DOHH2 (cell line): Measurements from ENCODE around the gene HIPK2.

Source experiments
- H3F3A ChIP-seq: fragments of 200-600 bp; sonication (generic), shearing (Covaris generic); 2 replicates; pipeline ENCODE4 v1.6.0; 2016; ENCODE audit warnings: antibody characterized with exemption, mild to moderate bottlenecking; ENCODE audit not compliant: control insufficient read depth, insufficient read depth
- H3K27ac ChIP-seq: fragments of 200-600 bp; sonication (generic); 2 replicates; pipeline ENCODE4 v1.5.1; 2014; ENCODE audit warnings: low read depth, mild to moderate bottlenecking, low read length, moderate library complexity
- H3K27me3 ChIP-seq: fragments of 200-600 bp; sonication (generic); 2 replicates; pipeline ENCODE4 v1.6.1; 2014; ENCODE audit warnings: mild to moderate bottlenecking, low read length, mixed read lengths; ENCODE audit not compliant: control insufficient read depth
- H3K36me3 ChIP-seq: fragments of 200-600 bp; sonication (generic); 2 replicates; pipeline ENCODE4 v1.6.1; 2014; ENCODE audit warnings: mild to moderate bottlenecking, low read length, moderate library complexity, mixed read lengths; ENCODE audit not compliant: control insufficient read depth
- H3K4me1 ChIP-seq: fragments of 200-600 bp; sonication (generic); 2 replicates; pipeline ENCODE4 v1.6.1; 2014; ENCODE audit warnings: mild to moderate bottlenecking, low read length, mixed read lengths; ENCODE audit not compliant: control insufficient read depth
- H3K4me2 ChIP-seq: fragments of 200-600 bp; sonication (generic); 2 replicates; pipeline ENCODE4 v1.6.0; 2014; ENCODE audit warnings: mild to moderate bottlenecking, low read length, moderate library complexity
- H3K4me3 ChIP-seq: fragments of 200-600 bp; sonication (generic); 2 replicates; pipeline ENCODE4 v1.5.1; 2014; ENCODE audit warnings: mild to moderate bottlenecking, low read length, mixed read lengths
- H3K79me2 ChIP-seq: fragments of 200-600 bp; sonication (generic); 2 replicates; pipeline ENCODE4 v1.6.1; 2014; ENCODE audit warnings: mild to moderate bottlenecking, low read length, mixed read lengths; ENCODE audit not compliant: control insufficient read depth
- H3K9me2 ChIP-seq: fragments of 200-600 bp; sonication (generic); replicated peaks from 2 replicates; pipeline ENCODE4 v1.6.1; 2014; ENCODE audit warnings: mild to moderate bottlenecking, low read length, mixed read lengths; ENCODE audit not compliant: control insufficient read depth
- H3K9me3 ChIP-seq: fragments of 200-600 bp; sonication (generic); 2 replicates; pipeline ENCODE4 v1.6.1; 2014; ENCODE audit warnings: antibody characterized with exemption, low read length, mixed read lengths; ENCODE audit not compliant: control insufficient read depth, insufficient read depth
- H4K20me1 ChIP-seq: fragments of 200-600 bp; sonication (generic); 2 replicates; pipeline ENCODE4 v1.6.0; 2014; ENCODE audit warnings: low read depth, mild to moderate bottlenecking, antibody characterized with exemption, low read length, moderate library complexity; ENCODE audit not compliant: control insufficient read depth, insufficient read depth
- EZH2phosphoT487 ChIP-seq: fragments of 200-600 bp; sonication (generic); IDR thresholded peaks from 2 replicates; pipeline ENCODE4 v1.6.1; 2017; ENCODE audit warnings: borderline replicate concordance, mild to moderate bottlenecking, antibody characterized with exemption, low read length, moderate library complexity, mixed read lengths
- TF ChIP-seq, protein P1 (sequence below): fragments of 200-600 bp; sonication (generic); IDR thresholded peaks from one replicate; pipeline ENCODE4 v1.5.1; 2014; ENCODE audit warnings: antibody characterized with exemption, mild to moderate bottlenecking, low read depth, low read length; ENCODE audit not compliant: poor library complexity, severe bottlenecking

Gene HIPK2

GRCh38 chr7:139601176-139601575 is 176.6 kb downstream of the HIPK2 start:
- no peaks in the 10 kb centered on the region for H3F3A ChIP-seq
- no peak overlapping the region for H3K27ac ChIP-seq

DNA sequence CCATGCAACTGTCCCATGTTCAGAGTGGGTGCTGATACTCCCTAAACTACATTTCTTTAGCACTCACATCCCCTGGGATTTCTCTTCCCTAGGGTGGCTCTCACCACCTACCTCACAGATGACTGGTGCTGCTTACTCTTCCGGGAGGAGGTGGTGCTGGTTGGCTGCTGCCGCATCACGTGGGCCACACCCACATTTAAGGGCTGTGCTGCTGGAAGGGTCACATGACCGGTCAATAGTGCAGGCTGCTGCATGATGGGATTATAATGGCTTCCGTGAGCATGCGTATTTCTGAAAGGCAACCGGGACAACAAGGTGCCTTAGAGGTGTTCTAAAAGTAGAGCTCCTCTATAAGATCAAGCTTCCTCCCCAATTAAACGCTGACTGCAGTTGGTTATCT is 177.5 kb downstream of the HIPK2 start:
- Histone ChIP-seq H3K4me2 (no peak overlapping the region), H4K20me1 (no peaks in the 10 kb centered on the region), H3K4me1 (no peaks in the 10 kb centered on the region), H3F3A (no peaks in the 10 kb centered on the region), H3K36me3 (no peaks in the 10 kb centered on the region), H3K9me3 (no peaks in the 10 kb centered on the region), H3K27ac (no peak overlapping the region), H3K9me2 (no peaks in the 10 kb centered on the region), H3K27me3 (peaks cover 4% of the 10 kb centered on the region; the same call in 1 of the 2 replicates), H3K4me3 (no peak overlapping the region), H3K79me2 (no peaks in the 10 kb centered on the region)
- no peak for TF ChIP-seq EZH2phosphoT487
- TF ChIP-seq, protein P1, sequence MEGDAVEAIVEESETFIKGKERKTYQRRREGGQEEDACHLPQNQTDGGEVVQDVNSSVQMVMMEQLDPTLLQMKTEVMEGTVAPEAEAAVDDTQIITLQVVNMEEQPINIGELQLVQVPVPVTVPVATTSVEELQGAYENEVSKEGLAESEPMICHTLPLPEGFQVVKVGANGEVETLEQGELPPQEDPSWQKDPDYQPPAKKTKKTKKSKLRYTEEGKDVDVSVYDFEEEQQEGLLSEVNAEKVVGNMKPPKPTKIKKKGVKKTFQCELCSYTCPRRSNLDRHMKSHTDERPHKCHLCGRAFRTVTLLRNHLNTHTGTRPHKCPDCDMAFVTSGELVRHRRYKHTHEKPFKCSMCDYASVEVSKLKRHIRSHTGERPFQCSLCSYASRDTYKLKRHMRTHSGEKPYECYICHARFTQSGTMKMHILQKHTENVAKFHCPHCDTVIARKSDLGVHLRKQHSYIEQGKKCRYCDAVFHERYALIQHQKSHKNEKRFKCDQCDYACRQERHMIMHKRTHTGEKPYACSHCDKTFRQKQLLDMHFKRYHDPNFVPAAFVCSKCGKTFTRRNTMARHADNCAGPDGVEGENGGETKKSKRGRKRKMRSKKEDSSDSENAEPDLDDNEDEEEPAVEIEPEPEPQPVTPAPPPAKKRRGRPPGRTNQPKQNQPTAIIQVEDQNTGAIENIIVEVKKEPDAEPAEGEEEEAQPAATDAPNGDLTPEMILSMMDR = no peak

More at GRCh38 chr7:139601176-139601575, 176.6 kb downstream of the HIPK2 start:
- H3K27me3 ChIP-seq = peaks cover 8% of the 10 kb centered on the region; the same call in 1 of the 2 replicates
- no peak overlapping the region for H3K4me3 ChIP-seq
- no peaks in the 10 kb centered on the region for H3K79me2 ChIP-seq
- no peak overlapping the region for H3K4me2 ChIP-seq
- no peaks in the 10 kb centered on the region for H4K20me1 ChIP-seq
- no peak for TF ChIP-seq EZH2phosphoT487
- TF ChIP-seq, protein P1 = no peak
- H3K9me3 ChIP-seq = no peaks in the 10 kb centered on the region
- no peaks in the 10 kb centered on the region for H3K4me1 ChIP-seq
- no peaks in the 10 kb centered on the region for H3K36me3 ChIP-seq
- H3K9me2 ChIP-seq = no peaks in the 10 kb centered on the region

GRCh38 chr7:139598642-139599041 is 179.2 kb downstream of the HIPK2 start:
- Histone ChIP-seq H3K4me2 (no peak overlapping the region), H3K79me2 (no peaks in the 10 kb centered on the region), H3F3A (no peaks in the 10 kb centered on the region), H3K9me2 (no peaks in the 10 kb centered on the region), H3K36me3 (no peaks in the 10 kb centered on the region), H3K4me3 (no peak overlapping the region), H3K27me3 (peaks cover 2% of the 10 kb centered on the region; the same call in 1 of the 2 replicates), H3K4me1 (no peaks in the 10 kb centered on the region), H4K20me1 (no peaks in the 10 kb centered on the region), H3K9me3 (no peaks in the 10 kb centered on the region), H3K27ac (no peak overlapping the region)
- no peak for TF ChIP-seq EZH2phosphoT487
- TF ChIP-seq, protein P1 = no peak
